DND-41 (cell line): Measurements from ENCODE around the gene ZBTB1.

Experiments used
- ATAC-seq: fragments of 200-7000 bp; cut with Tn5 transposase; 3 replicates; pipeline ENCODE4 v1.9.1; 2021; ENCODE audit warnings: low read depth; ENCODE audit not compliant: insufficient read depth
- DNase-seq: peaks from one replicate; pipeline ENCODE4 v3.0.0-alpha.2; 2020
- H2AFZ ChIP-seq: 2 replicates; pipeline ENCODE4 v1.6.0; 2012; ENCODE audit warnings: low read depth, low read length
- H3K27ac ChIP-seq: 2 replicates; pipeline ENCODE4 v1.5.1; 2012; ENCODE audit warnings: low read length, inconsistent platforms
- H3K27me3 ChIP-seq: fragments of 200-600 bp; sonication (generic); 2 replicates; pipeline ENCODE4 v1.6.0; 2012; ENCODE audit warnings: low read length, mild to moderate bottlenecking, inconsistent platforms; ENCODE audit not compliant: insufficient read depth, poor library complexity
- H3K36me3 ChIP-seq: 2 replicates; pipeline ENCODE4 v1.5.1; 2012; ENCODE audit warnings: low read length, inconsistent platforms; ENCODE audit not compliant: insufficient read depth
- H3K4me1 ChIP-seq: 2 replicates; pipeline ENCODE4 v1.5.1; 2012; ENCODE audit warnings: mild to moderate bottlenecking, low read length; ENCODE audit not compliant: insufficient read depth
- H3K4me2 ChIP-seq: 2 replicates; pipeline ENCODE4 v1.6.0; 2012; ENCODE audit warnings: mild to moderate bottlenecking, moderate library complexity, low read length, inconsistent platforms; ENCODE audit not compliant: insufficient read depth
- H3K4me3 ChIP-seq, 2 experiments: fragments of 200-600 bp in 1 of 2; shearing (Covaris generic) in 1 of 2; 2 replicates each; pipeline ENCODE4 v1.5.1; 2012 to 2016; ENCODE audit warnings: inconsistent platforms in 2 of 2, low read length in 2 of 2, mild to moderate bottlenecking in 2 of 2, low read depth in 1 of 2, moderate library complexity in 1 of 2
- H3K79me2 ChIP-seq: 2 replicates; pipeline ENCODE4 v1.6.0; 2012; ENCODE audit warnings: low read length, inconsistent platforms; ENCODE audit not compliant: insufficient read depth
- H3K9ac ChIP-seq: 2 replicates; pipeline ENCODE4 v1.6.0; 2012; ENCODE audit warnings: low read depth, mild to moderate bottlenecking, inconsistent platforms, low read length, moderate library complexity
- H3K9me3 ChIP-seq: 2 replicates; pipeline ENCODE4 v1.5.1; 2012; ENCODE audit warnings: low read length, moderate library complexity, mild to moderate bottlenecking, inconsistent platforms; ENCODE audit not compliant: insufficient read depth, severe bottlenecking
- H4K20me1 ChIP-seq: 2 replicates; pipeline ENCODE4 v1.6.0; 2012; ENCODE audit warnings: low read length; ENCODE audit not compliant: insufficient read depth
- CTCF ChIP-seq: IDR thresholded peaks from 2 replicates; pipeline ENCODE4 v1.5.1; 2012; ENCODE audit warnings: borderline replicate concordance, low read length, moderate library complexity, mild to moderate bottlenecking; ENCODE audit not compliant: poor library complexity, severe bottlenecking; ENCODE audit errors: extremely low read depth
- EZH2 ChIP-seq: IDR thresholded peaks from 3 replicates; pipeline ENCODE4 v1.6.1; 2012; ENCODE audit warnings: borderline replicate concordance, low read depth, mild to moderate bottlenecking, moderate library complexity, low read length, inconsistent platforms; ENCODE audit not compliant: severe bottlenecking

ZBTB1 gene

GRCh38 chr14:64507376-64508156, 3.0 kb downstream of the ZBTB1 start:
- peaks cover 95% of the 10 kb centered on the region for H3K79me2 ChIP-seq
- peaks cover 13% of the 10 kb centered on the region for H3K36me3 ChIP-seq
- peaks cover 61% of the 10 kb centered on the region for H3K4me1 ChIP-seq
- H3K27me3 ChIP-seq = no peaks in the 10 kb centered on the region
- 0 out of 2 replicates have a peak overlapping the region, but pooled peaks have one; percentile 6 for H3K9ac ChIP-seq
- peak overlapping the region in 1 of 2 experiments; percentile 39; a peak in 1 of 4 replicates for H3K4me3 ChIP-seq
- ATAC-seq (no peak), DNase-seq (no peak)
- no peaks in the 10 kb centered on the region for H3K9me3 ChIP-seq
- no peak overlapping the region; the same call in 1 of the 2 replicates for H3K27ac ChIP-seq
- H3K4me2 ChIP-seq = peak overlapping the region; percentile 81
- no peak overlapping the region for H2AFZ ChIP-seq
- peaks cover 57% of the 10 kb centered on the region for H4K20me1 ChIP-seq
- no peak for TF ChIP-seq CTCF
- TF ChIP-seq EZH2 = no peak

GRCh38 chr14:64508215-64508776, 3.7 kb downstream of the ZBTB1 start:
- DNase-seq = no peak
- Histone ChIP-seq H3K27ac (peak overlapping the region; percentile 37; the same call in 1 of the 2 replicates), H2AFZ (no peak overlapping the region), H3K9ac (0 out of 2 replicates have a peak overlapping the region, but pooled peaks have one; percentile 6), H4K20me1 (peaks cover 64% of the 10 kb centered on the region), H3K27me3 (no peaks in the 10 kb centered on the region), H3K79me2 (peaks cover 95% of the 10 kb centered on the region), H3K4me3 (no peak overlapping the region; a peak in 1 of 4 replicates), H3K4me1 (peaks cover 58% of the 10 kb centered on the region), H3K9me3 (no peaks in the 10 kb centered on the region), H3K36me3 (peaks cover 19% of the 10 kb centered on the region), H3K4me2 (peak overlapping the region; percentile 81; the same call in 1 of the 2 replicates)
- TF ChIP-seq EZH2 (no peak), CTCF (no peak)
- ATAC-seq = no peak

GRCh38 chr14:64509036-64509435, 4.5 kb downstream of the ZBTB1 start:
- H2AFZ ChIP-seq = no peak overlapping the region
- DNase-seq (no peak), ATAC-seq (no peak)
- H3K9ac ChIP-seq = no peak overlapping the region; the same call in 1 of the 2 replicates
- peaks cover 97% of the 10 kb centered on the region for H3K79me2 ChIP-seq
- peak overlapping the region; percentile 49; the same call in 1 of the 2 replicates for H3K4me2 ChIP-seq
- H3K4me3 ChIP-seq = peak overlapping the region in 1 of 2 experiments; percentile 22; a peak in 1 of 4 replicates
- peaks cover 72% of the 10 kb centered on the region for H4K20me1 ChIP-seq
- H3K27me3 ChIP-seq = no peaks in the 10 kb centered on the region
- no peaks in the 10 kb centered on the region for H3K9me3 ChIP-seq
- 0 out of 2 replicates have a peak overlapping the region, but pooled peaks have one; percentile 20 for H3K27ac ChIP-seq
- TF ChIP-seq CTCF (no peak), EZH2 (no peak)
- peaks cover 21% of the 10 kb centered on the region for H3K36me3 ChIP-seq
- H3K4me1 ChIP-seq = peaks cover 58% of the 10 kb centered on the region
